Measurements from ENCODE around the gene PPT2.
"Not testable (repeated sequence)": the region's sequence is repeated elsewhere in the genome, so short reads cannot be mapped to it uniquely, and the experiment has no call there.

The PPT2 gene

GRCh38 chr6:32203426-32204267 is 49.7 kb downstream of the PPT2 start:
- TF ChIP-seq CTCF (IDR thresholded peaks at IDR 0.05; ENCODE audit: borderline replicate concordance, control extremely low read depth, extremely low read depth, insufficient read depth, missing control alignments), result no peak
- no peak for DNase-seq (ENCODE audit: low spot score)
- in situ Hi-C loops (cut with MboI; ENCODE audit: low sequenced_read_pairs, unreplicated experiment), result no loop called here

GRCh38 chr6:32204268-32204715 is 50.4 kb downstream of the PPT2 start:
- TF ChIP-seq CTCF (IDR thresholded peaks at IDR 0.05; ENCODE audit: borderline replicate concordance, control extremely low read depth, extremely low read depth, insufficient read depth, missing control alignments), result no peak
- in situ Hi-C loops (cut with MboI; ENCODE audit: low sequenced_read_pairs, unreplicated experiment), result no loop called here
- no peak for DNase-seq (ENCODE audit: low spot score)

- DNase-seq (ENCODE audit: low spot score), result no peak
- in situ Hi-C loops (cut with MboI; ENCODE audit: low sequenced_read_pairs, unreplicated experiment), result no loop called here
- no peak for TF ChIP-seq CTCF (IDR thresholded peaks at IDR 0.05; ENCODE audit: borderline replicate concordance, control extremely low read depth, extremely low read depth, insufficient read depth, missing control alignments)
Observed at GRCh38 chr6:32208996-32209395, 55.1 kb downstream of the PPT2 start.

DNA sequence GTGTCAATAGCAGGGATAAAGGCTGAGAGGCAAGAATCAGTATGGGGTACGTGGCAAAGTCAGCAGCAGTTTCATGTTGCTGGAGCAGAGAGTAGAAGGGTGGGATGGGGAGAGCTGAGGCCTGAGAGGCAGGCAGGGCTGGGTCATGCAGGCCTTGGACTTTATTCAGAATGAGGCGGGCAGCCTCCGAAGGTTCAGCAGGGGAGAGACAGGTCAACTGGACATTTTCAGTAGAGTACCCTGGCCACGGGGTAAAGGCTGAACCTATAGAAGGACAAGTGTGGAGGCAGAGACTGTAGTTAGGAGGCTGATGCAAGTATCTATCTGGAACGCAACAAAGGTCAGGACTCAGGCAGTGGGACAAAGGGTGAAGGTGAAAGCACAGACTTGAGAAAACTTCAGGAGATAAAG is 56.3 kb downstream of the PPT2 start:
- in situ Hi-C loops (cut with MboI; ENCODE audit: low sequenced_read_pairs, unreplicated experiment), result no loop called here
- no peak for DNase-seq (ENCODE audit: low spot score)
- TF ChIP-seq CTCF (IDR thresholded peaks at IDR 0.05; ENCODE audit: borderline replicate concordance, control extremely low read depth, extremely low read depth, insufficient read depth, missing control alignments), result no peak

- in situ Hi-C loops (cut with MboI; ENCODE audit: low sequenced_read_pairs, unreplicated experiment); DNase-seq (ENCODE audit: low spot score): not testable (repeated sequence)
Observed at GRCh38 chr6:32211432-32211831, 57.5 kb downstream of the PPT2 start.

- no peak for TF ChIP-seq CTCF (IDR thresholded peaks at IDR 0.05; ENCODE audit: borderline replicate concordance, control extremely low read depth, extremely low read depth, insufficient read depth, missing control alignments)
- DNase-seq (ENCODE audit: low spot score), result no peak
- in situ Hi-C loops (cut with MboI; ENCODE audit: low sequenced_read_pairs, unreplicated experiment), result no loop called here
Observed at GRCh38 chr6:32212076-32212760, 58.3 kb downstream of the PPT2 start.

Data from GM13976 (cell line).